Measurements from ENCODE around the gene PAXIP1. TPM values are rescaled to one million over a fixed set of nuclear protein-coding genes. Genes with fewer than 3 reads are reported as not detected.

The PAXIP1 gene
- total and polyA plus RNA-seq, 12 donors = 2.5 to 8.8 (median 6.2) TPM

DNA sequence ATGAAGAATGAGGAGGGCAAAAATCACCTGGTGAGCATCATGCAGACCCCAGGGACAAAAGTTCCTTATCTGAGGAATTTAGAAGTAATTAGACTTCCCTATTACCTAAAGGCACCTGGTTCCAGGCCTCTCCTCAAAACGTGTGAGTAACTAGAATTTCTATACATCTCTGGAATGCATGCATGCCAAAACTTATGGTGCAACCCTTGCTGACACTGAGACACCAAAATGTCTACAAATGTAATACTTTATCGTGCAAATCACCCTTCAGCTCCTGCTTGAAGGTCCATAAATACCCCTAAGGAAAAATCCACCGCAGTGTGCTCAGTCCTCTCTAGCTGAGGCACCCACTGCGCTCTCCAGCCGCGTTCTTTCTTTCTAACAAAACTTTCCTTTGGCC is 84.2 kb downstream of the PAXIP1 start:
- peaks cover 0 to 42% (median 30%) of the 10 kb centered on the region in 7 donors for H3K27me3 ChIP-seq
- intact Hi-C loops (cut with DNase I) = loop anchor here in 1 of 10 donors (10.0 kb wide), 1 partner anchor 266 kb away; no protein-coding TSS in a partner anchor
- no peak for TF ChIP-seq CTCF (IDR thresholded peaks at IDR 0.05)
- no peak overlapping the region for H3K27ac ChIP-seq
- no peaks in the 10 kb centered on the region for H3K9me3 ChIP-seq
- WGBS, 2 donors = 79 to 81% methylated on average over 6 of the region's 6 CpGs
- no peak for ATAC-seq
- no peak overlapping the region for H3K4me3 ChIP-seq
- no peaks in the 10 kb centered on the region for H3K36me3 ChIP-seq
- DNase-seq = no peak
- H3K4me1 ChIP-seq = peaks cover 0 to 10% (median 9%) of the 10 kb centered on the region in 9 donors

GRCh38 chr7:154918266-154918665 is 84.7 kb downstream of the PAXIP1 start:
- no peak overlapping the region for H3K27ac ChIP-seq
- intact Hi-C loops (cut with DNase I) = loop anchor here in 1 of 10 donors (10.0 kb wide), 1 partner anchor 267 kb away; no protein-coding TSS in a partner anchor

DNA sequence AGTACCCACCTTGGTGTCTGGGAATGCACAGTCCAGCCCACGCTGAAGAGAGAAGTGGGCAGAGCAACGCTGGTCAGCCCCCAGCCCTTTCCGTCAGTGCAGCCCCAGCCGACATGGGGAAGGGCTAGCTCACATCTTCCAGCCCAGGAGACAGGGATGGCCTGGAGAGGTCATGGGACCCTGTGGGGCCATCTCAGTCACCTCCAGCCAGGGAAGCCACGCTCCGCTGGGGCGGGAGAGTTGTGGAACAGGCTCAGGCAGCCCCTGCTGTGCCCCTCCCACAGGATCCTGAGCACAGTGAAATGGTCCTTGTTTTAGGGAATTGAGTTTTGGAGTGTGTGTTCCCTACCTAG is 85.1 kb downstream of the PAXIP1 start:
- no peak for DNase-seq
- Histone ChIP-seq H3K4me3 (no peak overlapping the region), H3K9me3 (no peaks in the 10 kb centered on the region), H3K27me3 (peaks cover 0 to 44% (median 30%) of the 10 kb centered on the region in 7 donors), H3K36me3 (no peaks in the 10 kb centered on the region), H3K4me1 (peaks cover 0 to 12% (median 10%) of the 10 kb centered on the region in 9 donors), H3K27ac (no peak overlapping the region)
- WGBS, 2 donors = 72 to 74% methylated on average over 7 of the region's 7 CpGs
- ATAC-seq = no peak
- intact Hi-C loops (cut with DNase I) = loop anchor here in 1 of 10 donors (10.0 kb wide), 1 partner anchor 267 kb away; no protein-coding TSS in a partner anchor
- no peak for TF ChIP-seq CTCF (IDR thresholded peaks at IDR 0.05)

More at GRCh38 chr7:154918266-154918665, 84.7 kb downstream of the PAXIP1 start:
- TF ChIP-seq CTCF (IDR thresholded peaks at IDR 0.05) = no peak
- no peak for ATAC-seq
- Histone ChIP-seq H3K4me1 (peaks cover 0 to 12% (median 10%) of the 10 kb centered on the region in 9 donors), H3K4me3 (no peak overlapping the region), H3K36me3 (no peaks in the 10 kb centered on the region), H3K9me3 (no peaks in the 10 kb centered on the region), H3K27me3 (peaks cover 0 to 44% (median 30%) of the 10 kb centered on the region in 7 donors)
- no peak for DNase-seq
- 79 to 85% methylated on average over 6 of the region's 6 CpGs for WGBS, 2 donors

GRCh38 chr7:154916856-154917807 is 85.8 kb downstream of the PAXIP1 start:
- intact Hi-C loops (cut with DNase I) = loop anchor here in 1 of 10 donors (10.0 kb wide), 1 partner anchor 268 kb away; no protein-coding TSS in a partner anchor

More at GRCh38 chr7:154916856-154917807, 85.8 kb downstream of the PAXIP1 start:
- Histone ChIP-seq H3K4me1 (peaks cover 0 to 12% (median 10%) of the 10 kb centered on the region in 9 donors), H3K27ac (no peak overlapping the region), H3K4me3 (no peak overlapping the region), H3K9me3 (no peaks in the 10 kb centered on the region), H3K36me3 (no peaks in the 10 kb centered on the region), H3K27me3 (peaks cover 0 to 44% (median 30%) of the 10 kb centered on the region in 7 donors)
- WGBS, 2 donors = 87 to 90% methylated on average over 13 of the region's 13 CpGs
- ATAC-seq (no peak), DNase-seq (no peak)
- TF ChIP-seq CTCF (IDR thresholded peaks at IDR 0.05) = no peak
